PC-3 (cell line): ENCODE data around the gene SLC10A7.

Experiments used
- CTCF ChIP-seq: fragments of 300-600 bp; sonication (generic); conservative IDR thresholded peaks from 2 replicates; pipeline ENCODE4 v1.5.1; 2017; ENCODE audit warnings: antibody characterized with exemption, low read depth, mild to moderate bottlenecking, low read length
- EZH2 ChIP-seq: fragments of 300-600 bp; sonication (generic); IDR thresholded peaks from one replicate; pipeline ENCODE4 v1.6.1; 2017; ENCODE audit warnings: antibody characterized with exemption, mild to moderate bottlenecking, low read length; ENCODE audit not compliant: unreplicated experiment

- TF ChIP-seq CTCF (no peak), EZH2 (no peak)
Measured at GRCh38 chr4:146343199-146343598, 178.5 kb downstream of the SLC10A7 start.
